DMS114 treated with DMSO at 0.1 percent for 48 hours (cell line): Measurements from ENCODE around the gene SORCS2.

Experiments used
- DNase-seq: peaks from one replicate; lab custom pipeline; 2025; ENCODE audit not compliant: unreplicated experiment; lab: John Stamatoyannopoulos, UW

The SORCS2 gene

GRCh38 chr4:7746351-7747061 lies 554.2 kb downstream of the SORCS2 start:
- no peak for DNase-seq

DNA sequence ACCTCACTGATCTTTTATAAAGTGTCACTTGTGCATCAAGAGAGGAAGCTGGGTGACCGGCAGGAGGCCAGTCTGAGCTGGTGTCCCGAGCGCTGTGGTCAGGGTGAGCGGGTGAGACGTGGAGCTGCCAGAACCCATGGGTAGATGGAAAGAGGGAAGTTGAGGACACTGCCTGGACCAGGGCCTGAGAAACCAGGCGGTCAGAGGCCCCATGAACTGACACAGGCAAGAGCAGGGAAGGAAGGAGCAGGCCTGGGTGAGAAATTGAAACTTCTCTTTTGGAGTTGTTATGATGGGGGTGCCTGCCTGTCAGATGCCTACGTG lies 554.7 kb downstream of the SORCS2 start:
- no peak for DNase-seq

DNA sequence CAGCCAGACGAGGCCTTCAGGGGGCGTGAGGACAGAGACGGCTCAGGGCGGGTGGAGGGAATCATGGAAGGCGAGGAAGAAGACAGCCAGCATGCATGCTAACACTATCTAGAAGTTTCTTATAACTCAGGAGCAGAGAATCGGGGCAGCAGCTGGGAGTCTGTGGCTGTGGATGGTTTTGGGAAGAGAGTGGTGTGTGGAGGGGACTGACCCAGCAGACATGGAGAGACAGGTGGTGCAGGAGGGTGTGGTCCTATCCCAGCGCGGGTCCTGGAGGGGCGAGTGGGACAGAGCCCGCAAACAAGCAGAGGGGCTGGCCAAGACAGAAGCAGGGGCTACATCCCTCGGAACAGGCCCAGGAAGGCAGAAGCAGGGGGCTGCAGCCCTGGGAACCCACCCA lies 555.2 kb downstream of the SORCS2 start:
- no peak for DNase-seq

GRCh38 chr4:7750523-7750922 lies 558.2 kb downstream of the SORCS2 start:
- no peak for DNase-seq

DNA sequence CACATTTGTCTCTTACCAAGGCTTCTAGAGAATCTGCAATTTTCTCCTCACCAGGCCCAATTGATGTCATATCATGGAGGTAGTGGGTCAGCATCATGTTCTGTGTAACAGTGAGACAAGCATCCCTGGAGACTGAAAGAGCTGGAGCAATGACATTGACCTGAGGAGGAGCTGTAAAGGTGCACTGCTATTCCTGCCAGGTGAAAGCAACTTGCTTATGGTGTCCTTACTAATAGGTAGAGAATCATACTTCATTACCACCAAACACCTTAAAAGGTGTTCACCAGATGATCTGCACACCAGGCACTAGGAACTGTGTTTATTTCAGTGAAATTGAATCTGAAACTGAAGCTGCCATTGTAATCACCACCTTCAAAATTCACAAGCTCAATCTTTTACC lies 558.6 kb downstream of the SORCS2 start:
- DNase-seq: no peak

GRCh38 chr4:7752649-7753048 lies 560.3 kb downstream of the SORCS2 start:
- DNase-seq: no peak

GRCh38 chr4:7753271-7753670 lies 560.9 kb downstream of the SORCS2 start:
- DNase-seq: no peak

DNA sequence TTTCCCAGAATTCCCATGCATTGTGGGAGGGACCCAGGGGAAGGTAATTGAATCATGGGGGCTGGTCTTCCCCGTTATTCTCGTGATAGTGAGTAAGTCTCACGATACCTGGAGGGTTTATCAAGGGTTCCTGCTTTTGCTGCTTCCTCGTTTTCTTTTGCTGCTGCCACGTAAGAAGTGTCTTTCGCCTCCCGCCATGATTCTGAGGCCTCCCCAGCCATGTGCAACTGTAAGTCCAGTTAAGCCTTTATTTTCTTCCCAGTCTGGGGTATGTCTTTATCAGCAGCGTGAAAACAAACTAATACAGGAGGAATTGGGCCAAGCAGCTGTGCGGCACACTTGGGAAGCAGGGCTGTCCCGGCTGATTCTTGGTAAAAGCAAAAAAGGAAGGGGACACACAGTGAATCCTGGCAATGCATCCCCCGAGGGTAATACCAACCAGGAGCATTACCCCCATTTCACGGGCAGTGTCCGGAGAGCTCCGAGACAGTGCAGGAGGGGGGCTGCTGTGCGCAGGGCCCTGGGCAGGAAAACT lies 561.7 kb downstream of the SORCS2 start:
- no peak for DNase-seq

DNA sequence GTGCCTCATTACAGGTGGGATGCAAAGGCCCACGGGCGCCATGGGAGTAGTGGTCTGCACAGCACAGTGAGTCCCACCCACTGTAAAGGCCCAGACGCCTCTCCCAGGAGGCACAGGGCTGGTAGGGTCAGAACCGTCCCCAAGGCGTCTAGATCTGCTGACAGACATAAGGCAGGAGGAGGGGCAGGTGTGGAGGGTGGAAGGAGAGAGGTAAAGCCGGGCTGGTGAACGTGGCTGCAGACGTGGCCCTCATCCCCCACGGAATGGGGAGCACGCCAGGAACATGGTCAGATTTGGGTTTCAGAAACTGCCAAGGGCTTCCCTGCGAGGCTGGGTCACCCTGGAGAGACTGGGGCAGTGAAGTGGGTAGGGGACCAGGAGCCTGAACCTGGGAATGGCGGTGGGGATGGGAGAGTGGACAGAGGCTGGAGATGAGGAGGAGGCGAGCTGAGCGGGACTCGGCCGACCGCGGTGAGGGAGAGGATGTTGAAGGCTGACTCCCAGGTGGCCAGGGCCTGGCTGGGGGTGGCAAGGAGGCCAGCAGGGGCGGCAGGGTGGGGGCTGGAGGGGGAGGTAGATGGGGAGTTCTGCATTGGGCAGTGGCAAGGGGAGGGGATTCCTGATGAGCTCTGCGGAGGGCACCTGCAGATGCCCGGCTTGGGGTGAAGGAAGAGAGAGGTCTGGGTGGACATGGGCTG lies 562.4 kb downstream of the SORCS2 start:
- DNase-seq: no peak

DNA sequence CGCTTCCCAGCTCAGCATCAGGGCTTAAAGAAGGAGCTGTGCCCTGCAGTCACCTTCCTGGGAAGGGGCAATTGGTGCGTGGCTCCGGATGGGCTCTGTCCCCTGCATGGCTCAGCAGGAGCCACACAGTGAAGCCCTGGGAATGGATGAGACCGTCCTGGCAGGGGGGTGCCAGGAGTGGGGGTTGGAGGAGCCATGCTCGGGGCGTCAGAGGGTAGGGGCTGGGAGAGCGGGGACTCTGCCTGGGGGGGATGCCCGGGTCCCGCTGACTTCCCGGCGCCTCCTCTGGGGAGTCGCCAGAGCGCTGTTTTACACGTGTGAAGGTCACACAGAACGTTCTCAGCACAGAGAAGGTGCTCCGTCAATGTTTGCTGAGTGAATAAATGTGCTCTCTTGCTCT lies 563.2 kb downstream of the SORCS2 start:
- DNase-seq: no peak

DNA sequence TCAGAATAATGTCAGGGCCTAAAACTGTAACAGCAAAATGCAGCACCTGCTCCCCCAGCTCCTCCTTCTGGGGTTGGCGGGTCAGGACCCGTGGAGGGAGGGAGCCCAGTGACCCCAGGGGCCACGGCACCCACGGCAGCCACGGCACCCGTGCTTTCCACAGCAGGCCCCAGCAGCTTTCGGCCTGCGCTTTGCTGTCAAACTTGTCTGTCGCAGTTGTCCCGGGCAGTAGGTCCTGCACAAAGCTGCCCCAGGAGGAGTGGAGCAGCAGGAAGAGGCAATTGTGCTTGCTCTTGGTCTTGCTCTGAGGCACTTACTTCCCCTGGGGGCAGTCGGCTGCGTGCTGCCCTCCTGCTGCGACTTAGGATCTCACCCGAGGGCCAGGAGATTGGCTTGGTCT lies 563.7 kb downstream of the SORCS2 start:
- no peak for DNase-seq

DNA sequence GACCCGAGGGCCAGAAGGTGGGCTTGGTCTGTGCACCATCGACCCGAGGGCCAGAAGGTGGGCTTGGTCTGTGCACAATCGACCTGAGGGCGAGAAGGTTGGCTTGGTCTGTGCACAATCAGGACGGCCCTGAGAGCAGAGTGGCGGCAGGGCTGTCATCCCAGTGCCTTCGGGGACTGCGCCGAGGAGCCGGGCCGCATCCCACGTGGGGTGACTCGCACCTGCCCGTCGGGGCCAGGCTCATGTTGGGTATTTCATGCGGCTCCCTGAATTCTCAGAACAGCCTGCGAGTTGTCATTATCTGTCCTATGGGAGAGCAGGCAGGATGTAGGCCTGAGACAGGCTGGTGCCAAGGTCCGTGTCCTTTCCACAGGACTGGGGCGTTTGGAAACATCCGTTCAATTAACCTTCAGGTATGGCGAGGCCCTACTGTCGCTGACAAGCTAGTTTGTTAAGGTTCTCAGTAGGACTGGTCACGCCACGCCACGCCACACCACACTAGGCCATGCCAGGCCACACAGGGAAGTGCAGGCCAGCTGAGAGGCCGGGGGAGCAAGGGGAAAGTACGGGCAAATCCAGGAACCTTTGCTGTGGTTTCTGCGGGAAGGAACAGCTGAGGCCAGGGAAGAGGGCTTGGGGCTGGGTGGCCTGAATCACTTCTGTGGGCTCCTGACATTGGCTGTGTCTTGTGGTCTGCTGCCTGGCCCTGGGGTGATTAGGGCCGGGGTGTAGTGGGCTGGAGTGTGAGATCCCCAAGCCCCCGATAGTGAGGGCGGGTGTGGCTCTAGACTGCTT lies 564.4 kb downstream of the SORCS2 start:
- DNase-seq: no peak

GRCh38 chr4:7757501-7758471 lies 565.4 kb downstream of the SORCS2 start:
- no peak for DNase-seq

GRCh38 chr4:7758476-7758875 lies 566.1 kb downstream of the SORCS2 start:
- DNase-seq: no peak

DNA sequence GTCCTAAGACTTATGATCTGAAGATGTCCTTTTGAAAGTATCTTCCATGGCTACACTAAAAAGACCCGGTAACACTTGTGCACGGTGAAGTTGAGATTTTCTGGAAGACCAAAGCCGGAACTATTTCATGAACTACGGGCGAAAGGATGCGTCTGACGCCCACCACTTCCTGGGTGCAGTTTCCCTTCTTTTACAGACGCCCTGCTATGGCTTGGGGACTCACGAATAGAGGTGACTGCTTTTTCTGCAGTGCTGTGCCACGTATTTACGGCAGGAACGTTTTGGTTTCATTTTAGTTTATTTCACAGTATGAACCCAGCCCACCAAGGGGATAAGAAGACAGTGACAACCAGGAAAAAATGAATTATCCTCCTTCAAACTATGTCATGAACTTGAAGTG lies 566.9 kb downstream of the SORCS2 start:
- no peak for DNase-seq

DNA sequence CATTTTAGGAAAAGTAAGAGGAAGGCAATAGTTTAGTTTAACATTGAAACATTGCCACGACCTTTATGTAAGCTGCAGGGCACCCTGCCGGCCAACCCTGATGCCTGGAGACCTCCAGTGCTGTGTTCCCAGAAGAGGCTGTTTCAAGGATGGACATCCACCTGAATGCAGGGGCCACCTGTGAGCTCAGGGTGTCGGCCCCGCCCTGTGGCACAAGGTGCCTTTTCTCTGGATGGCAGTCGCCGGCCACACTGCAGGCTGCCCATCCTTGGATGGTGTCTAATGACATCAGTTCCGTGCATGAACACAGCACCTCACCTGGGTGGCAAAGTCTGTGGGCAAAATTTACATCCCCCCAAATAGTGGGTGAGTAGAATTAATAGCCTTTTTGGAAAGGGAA lies 567.3 kb downstream of the SORCS2 start:
- no peak for DNase-seq

DNA sequence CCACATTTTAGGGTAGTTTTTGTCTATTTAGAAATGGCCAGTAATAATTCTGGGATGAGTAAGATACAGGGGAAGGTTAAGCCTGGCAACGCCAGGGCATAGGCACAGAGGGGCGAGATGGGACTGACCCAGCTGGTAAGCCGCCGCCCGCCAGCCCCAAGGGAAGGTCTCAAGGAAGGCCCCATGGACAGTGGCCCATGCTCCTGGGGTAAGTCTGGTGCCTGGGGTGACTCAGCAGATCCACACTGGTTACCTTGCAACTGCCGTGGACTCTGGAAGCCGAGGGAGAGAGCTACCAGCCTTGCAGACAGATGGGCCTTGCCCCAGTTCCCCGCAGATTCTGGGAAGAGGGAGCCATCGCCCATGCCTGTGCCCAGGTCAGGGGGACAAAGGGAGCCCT lies 567.9 kb downstream of the SORCS2 start:
- DNase-seq: no peak

- DNase-seq: no peak
These were observed 568.4 kb downstream of the SORCS2 start for GRCh38 chr4:7760706-7761105.

DNA sequence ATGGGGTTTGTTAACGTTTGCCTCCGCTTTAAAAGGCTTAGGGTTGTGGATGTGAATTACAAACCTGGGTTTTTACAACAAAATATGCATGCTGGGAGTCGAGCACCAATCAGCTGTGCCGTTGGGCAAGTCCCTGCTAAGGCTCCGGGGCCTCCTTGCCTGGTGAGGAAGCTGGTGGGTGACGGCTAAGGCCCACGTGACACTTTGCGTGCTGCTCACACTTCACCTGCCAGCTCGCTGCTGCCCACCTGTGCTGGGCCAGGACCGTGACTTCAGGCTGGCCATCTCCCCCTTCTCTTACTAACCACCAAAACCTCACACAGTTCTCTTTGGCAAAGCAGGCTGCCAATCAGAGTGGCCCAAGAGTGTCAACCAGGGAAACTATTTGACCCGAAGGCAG lies 569.0 kb downstream of the SORCS2 start:
- no peak for DNase-seq

DNA sequence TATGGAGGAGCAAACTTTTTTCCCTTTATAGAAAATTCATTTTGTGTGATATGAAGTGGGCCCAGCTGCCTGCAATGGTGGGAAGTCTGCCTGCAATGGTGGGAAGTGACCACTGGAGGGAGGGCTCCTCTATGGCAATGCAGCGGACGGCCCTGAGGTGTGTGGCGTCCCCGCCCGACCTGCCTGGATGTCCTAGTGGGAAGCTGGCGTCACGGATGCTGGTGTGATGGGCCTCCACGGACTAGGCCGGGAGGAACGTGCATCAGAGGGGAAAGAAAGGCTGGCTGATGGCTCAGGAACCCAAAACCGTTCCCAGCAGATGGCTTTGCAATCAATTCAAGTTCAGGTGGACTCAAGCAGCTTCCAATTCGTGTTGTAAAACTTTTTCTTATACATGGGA lies 569.4 kb downstream of the SORCS2 start:
- DNase-seq: peak; percentile 38
